Iris pigment epithelial cell (primary cell): ENCODE results near the gene USP15.

Experiments
- DNase-seq: peaks from one replicate; pipeline ENCODE4 v3.0.0-alpha.2; 2011; ENCODE audit warnings: low read depth

USP15 gene

GRCh38 chr12:62259993-62260732 is at the start of gene USP15:
Gene USP15 (plus strand): TSS chr12:62260404. CDS start chr12:62260415, 11 bp downstream.
- peak; percentile 98 for DNase-seq

GRCh38 chr12:62210422-62210821 is 49.8 kb upstream of the USP15 start:
- peak; percentile 66 for DNase-seq

GRCh38 chr12:62211510-62211909 is 48.7 kb upstream of the USP15 start:
- no peak for DNase-seq

- no peak for DNase-seq
These were observed 45.4 kb upstream of the USP15 start for GRCh38 chr12:62214846-62215245.

- DNase-seq: no peak
These were observed 44.7 kb upstream of the USP15 start for GRCh38 chr12:62215506-62215905.

- no peak for DNase-seq
These were observed 42.6 kb upstream of the USP15 start for GRCh38 chr12:62217466-62218194.

- DNase-seq: no peak
These were observed 39.1 kb upstream of the USP15 start for GRCh38 chr12:62221107-62221506.

- DNase-seq: no peak
These were observed 35.6 kb upstream of the USP15 start for GRCh38 chr12:62224601-62225000.

GRCh38 chr12:62227091-62227490 is 33.1 kb upstream of the USP15 start:
- no peak for DNase-seq

GRCh38 chr12:62230652-62231051 is 29.6 kb upstream of the USP15 start:
- DNase-seq: no peak

GRCh38 chr12:62232143-62232729 is 28.0 kb upstream of the USP15 start:
- DNase-seq: no peak

GRCh38 chr12:62233805-62234204 is 26.4 kb upstream of the USP15 start:
- no peak for DNase-seq

GRCh38 chr12:62239571-62239970 is 20.6 kb upstream of the USP15 start:
- DNase-seq: no peak

GRCh38 chr12:62247281-62248045 is 12.7 kb upstream of the USP15 start:
- DNase-seq: no peak

- DNase-seq: peak; percentile 42
These were observed 11.3 kb upstream of the USP15 start for GRCh38 chr12:62248873-62249272.

GRCh38 chr12:62249419-62249818 is 10.8 kb upstream of the USP15 start:
- DNase-seq: no peak

GRCh38 chr12:62250671-62251608 is 9.3 kb upstream of the USP15 start:
- DNase-seq: peak; percentile 83

GRCh38 chr12:62251609-62251958 is 8.6 kb upstream of the USP15 start:
- DNase-seq: no peak

GRCh38 chr12:62252576-62252975 is 7.6 kb upstream of the USP15 start:
- DNase-seq: peak; percentile 38

- DNase-seq: no peak
These were observed 5.2 kb upstream of the USP15 start for GRCh38 chr12:62254967-62255366.

GRCh38 chr12:62256408-62257096 is 3.7 kb upstream of the USP15 start:
- DNase-seq: peak; percentile 54
